ENCODE data around the gene RACK1. TPM values are rescaled to one million over a fixed set of nuclear protein-coding genes. Genes with fewer than 3 reads are reported as not detected.

The RACK1 gene
- total and polyA plus RNA-seq, 2 of the 13 experiments (the other 11 are each of a cell fraction or from before 2014, with no cell fraction given): 2,514 to 6,141 TPM

DNA sequence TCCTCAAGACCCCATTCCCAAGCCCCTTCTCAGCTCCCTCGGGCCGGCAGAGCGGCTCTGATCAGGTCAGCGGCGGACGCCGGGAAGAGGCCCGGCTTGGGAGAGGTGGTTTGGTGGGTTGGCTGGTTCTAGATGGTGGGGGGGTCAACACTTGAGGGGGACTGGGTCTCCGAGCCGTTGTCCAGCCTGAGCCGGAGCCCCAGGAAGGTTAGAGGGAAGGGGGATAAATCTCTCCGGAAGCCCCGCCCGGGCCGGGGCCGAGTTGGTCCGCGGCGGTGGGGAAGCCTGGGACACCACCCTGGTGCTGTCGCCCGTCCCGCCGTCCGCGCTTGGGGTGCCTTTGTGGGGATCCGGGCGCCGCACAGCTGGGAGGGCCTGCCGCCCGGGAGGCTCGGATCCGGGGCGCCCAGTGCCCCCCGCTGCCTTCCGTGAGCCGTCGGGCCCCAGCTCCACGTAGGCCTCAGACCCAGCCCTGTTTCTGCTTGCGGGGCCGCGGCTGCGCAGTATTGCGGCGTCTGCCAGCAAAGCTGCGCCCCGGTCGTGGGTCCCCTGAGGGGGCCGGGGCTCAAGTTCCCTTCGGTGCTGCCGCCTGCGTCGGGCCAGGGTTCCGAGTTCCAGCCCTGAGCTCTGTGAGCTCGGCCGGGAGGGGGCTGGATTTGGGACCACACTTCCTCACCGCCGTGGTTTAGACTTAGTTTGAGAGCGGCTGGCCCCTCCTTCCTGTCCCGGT, 17.8 kb upstream of the RACK1 start (continued):
- TF ChIP-seq, protein P1, sequence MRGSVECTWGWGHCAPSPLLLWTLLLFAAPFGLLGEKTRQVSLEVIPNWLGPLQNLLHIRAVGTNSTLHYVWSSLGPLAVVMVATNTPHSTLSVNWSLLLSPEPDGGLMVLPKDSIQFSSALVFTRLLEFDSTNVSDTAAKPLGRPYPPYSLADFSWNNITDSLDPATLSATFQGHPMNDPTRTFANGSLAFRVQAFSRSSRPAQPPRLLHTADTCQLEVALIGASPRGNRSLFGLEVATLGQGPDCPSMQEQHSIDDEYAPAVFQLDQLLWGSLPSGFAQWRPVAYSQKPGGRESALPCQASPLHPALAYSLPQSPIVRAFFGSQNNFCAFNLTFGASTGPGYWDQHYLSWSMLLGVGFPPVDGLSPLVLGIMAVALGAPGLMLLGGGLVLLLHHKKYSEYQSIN (CRISPR knock-in tag; IDR thresholded peaks at IDR 0.05; ENCODE audit: borderline replicate concordance): no peak
- TF ChIP-seq, protein P2, sequence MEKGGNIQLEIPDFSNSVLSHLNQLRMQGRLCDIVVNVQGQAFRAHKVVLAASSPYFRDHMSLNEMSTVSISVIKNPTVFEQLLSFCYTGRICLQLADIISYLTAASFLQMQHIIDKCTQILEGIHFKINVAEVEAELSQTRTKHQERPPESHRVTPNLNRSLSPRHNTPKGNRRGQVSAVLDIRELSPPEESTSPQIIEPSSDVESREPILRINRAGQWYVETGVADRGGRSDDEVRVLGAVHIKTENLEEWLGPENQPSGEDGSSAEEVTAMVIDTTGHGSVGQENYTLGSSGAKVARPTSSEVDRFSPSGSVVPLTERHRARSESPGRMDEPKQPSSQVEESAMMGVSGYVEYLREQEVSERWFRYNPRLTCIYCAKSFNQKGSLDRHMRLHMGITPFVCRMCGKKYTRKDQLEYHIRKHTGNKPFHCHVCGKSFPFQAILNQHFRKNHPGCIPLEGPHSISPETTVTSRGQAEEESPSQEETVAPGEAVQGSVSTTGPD (CRISPR knock-in tag; IDR thresholded peaks at IDR 0.05): no peak
- peak; percentile 50; the same call in 1 of the 2 replicates for TF ChIP-seq MAF1 (CRISPR knock-in tag; IDR thresholded peaks at IDR 0.05; ENCODE audit: borderline replicate concordance)
- TF ChIP-seq ZMYM4 (CRISPR knock-in tag; IDR thresholded peaks at IDR 0.05): peak; percentile 17; the same call in 1 of the 2 replicates
- 0 out of 2 replicates have a peak, but pooled peaks have one; percentile 51 for TF ChIP-seq HOXA9 (CRISPR knock-in tag; IDR thresholded peaks at IDR 0.05; ENCODE audit: borderline replicate concordance)
- no peak; the same call in 1 of the 2 replicates for TF ChIP-seq RNF2 (conservative IDR thresholded peaks at IDR 0.05; ENCODE audit: low read depth)
- no peak for TF ChIP-seq ZNF557 (CRISPR knock-in tag; IDR thresholded peaks at IDR 0.05)
- peak; percentile 19; the same call in 1 of the 2 replicates for TF ChIP-seq ZNF331 (CRISPR knock-in tag; IDR thresholded peaks at IDR 0.05)
- TF ChIP-seq SNAPC2 (CRISPR knock-in tag; IDR thresholded peaks at IDR 0.05): 0 out of 2 replicates have a peak, but pooled peaks have one; percentile 32
- TF ChIP-seq ZIK1 (CRISPR knock-in tag; IDR thresholded peaks at IDR 0.05; ENCODE audit: borderline replicate concordance, low read depth): no peak
- peak; percentile 48; the same call in 1 of the 2 replicates for TF ChIP-seq ZNF264 (CRISPR knock-in tag; IDR thresholded peaks at IDR 0.05)
- TF ChIP-seq, protein P3, sequence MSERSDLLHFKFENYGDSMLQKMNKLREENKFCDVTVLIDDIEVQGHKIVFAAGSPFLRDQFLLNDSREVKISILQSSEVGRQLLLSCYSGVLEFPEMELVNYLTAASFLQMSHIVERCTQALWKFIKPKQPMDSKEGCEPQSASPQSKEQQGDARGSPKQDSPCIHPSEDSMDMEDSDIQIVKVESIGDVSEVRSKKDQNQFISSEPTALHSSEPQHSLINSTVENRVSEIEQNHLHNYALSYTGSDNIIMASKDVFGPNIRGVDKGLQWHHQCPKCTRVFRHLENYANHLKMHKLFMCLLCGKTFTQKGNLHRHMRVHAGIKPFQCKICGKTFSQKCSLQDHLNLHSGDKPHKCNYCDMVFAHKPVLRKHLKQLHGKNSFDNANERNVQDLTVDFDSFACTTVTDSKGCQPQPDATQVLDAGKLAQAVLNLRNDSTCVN (CRISPR knock-in tag; IDR thresholded peaks at IDR 0.05; ENCODE audit: borderline replicate concordance): no peak
- TF ChIP-seq SRY (CRISPR knock-in tag; IDR thresholded peaks at IDR 0.05): no peak
- TF ChIP-seq SPEN (CRISPR knock-in tag; IDR thresholded peaks at IDR 0.05; ENCODE audit: low read depth): peak; percentile 11; the same call in 1 of the 2 replicates
- TF ChIP-seq TBP (CRISPR knock-in tag; IDR thresholded peaks at IDR 0.05): no peak
- TF ChIP-seq NFIC (IDR thresholded peaks at IDR 0.05; ENCODE audit: low read length): no peak
- TF ChIP-seq NFATC3 (CRISPR knock-in tag; IDR thresholded peaks at IDR 0.05): no peak
- 0 out of 2 replicates have a peak, but pooled peaks have one; percentile 10 for TF ChIP-seq ZNF510 (CRISPR knock-in tag; IDR thresholded peaks at IDR 0.05; ENCODE audit: low read depth)
- TF ChIP-seq KLF15 (CRISPR knock-in tag; IDR thresholded peaks at IDR 0.05; ENCODE audit: borderline replicate concordance): peak; percentile 52; the same call in 1 of the 2 replicates
- peak; percentile 75; the same call in 1 of the 2 replicates for TF ChIP-seq ZNF839 (CRISPR knock-in tag; IDR thresholded peaks at IDR 0.05; ENCODE audit: borderline replicate concordance)
- peak; percentile 51 for TF ChIP-seq RXRB (CRISPR knock-in tag; IDR thresholded peaks at IDR 0.05; ENCODE audit: borderline replicate concordance)
- peak; percentile 73; the same call in 1 of the 2 replicates for TF ChIP-seq ZNF20 (CRISPR knock-in tag; IDR thresholded peaks at IDR 0.05)
- TF ChIP-seq, protein P4, sequence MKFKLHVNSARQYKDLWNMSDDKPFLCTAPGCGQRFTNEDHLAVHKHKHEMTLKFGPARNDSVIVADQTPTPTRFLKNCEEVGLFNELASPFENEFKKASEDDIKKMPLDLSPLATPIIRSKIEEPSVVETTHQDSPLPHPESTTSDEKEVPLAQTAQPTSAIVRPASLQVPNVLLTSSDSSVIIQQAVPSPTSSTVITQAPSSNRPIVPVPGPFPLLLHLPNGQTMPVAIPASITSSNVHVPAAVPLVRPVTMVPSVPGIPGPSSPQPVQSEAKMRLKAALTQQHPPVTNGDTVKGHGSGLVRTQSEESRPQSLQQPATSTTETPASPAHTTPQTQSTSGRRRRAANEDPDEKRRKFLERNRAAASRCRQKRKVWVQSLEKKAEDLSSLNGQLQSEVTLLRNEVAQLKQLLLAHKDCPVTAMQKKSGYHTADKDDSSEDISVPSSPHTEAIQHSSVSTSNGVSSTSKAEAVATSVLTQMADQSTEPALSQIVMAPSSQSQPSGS (CRISPR knock-in tag; IDR thresholded peaks at IDR 0.05): no peak
- peak; percentile 54 for TF ChIP-seq ISL2 (CRISPR knock-in tag; IDR thresholded peaks at IDR 0.05)
- peak; percentile 14 for TF ChIP-seq TEAD3 (CRISPR knock-in tag; optimal IDR thresholded peaks at IDR 0.05; ENCODE audit: borderline replicate concordance)

Data from HepG2 (cell line).